ENCODE data around the gene PPIA. TPM values are rescaled to one million over a fixed set of nuclear protein-coding genes. Genes with fewer than 3 reads are reported as not detected.
A peak's percentile ranks its signal among the peaks of the same experiment; 100 is the strongest.
"Not testable (repeated sequence)": the region's sequence is repeated elsewhere in the genome, so short reads cannot be mapped to it uniquely, and the experiment has no call there.

The PPIA gene
- total and polyA plus RNA-seq, 5 donors from 2014 or later, result 670 to 4,426 (median 4,156) TPM

DNA sequence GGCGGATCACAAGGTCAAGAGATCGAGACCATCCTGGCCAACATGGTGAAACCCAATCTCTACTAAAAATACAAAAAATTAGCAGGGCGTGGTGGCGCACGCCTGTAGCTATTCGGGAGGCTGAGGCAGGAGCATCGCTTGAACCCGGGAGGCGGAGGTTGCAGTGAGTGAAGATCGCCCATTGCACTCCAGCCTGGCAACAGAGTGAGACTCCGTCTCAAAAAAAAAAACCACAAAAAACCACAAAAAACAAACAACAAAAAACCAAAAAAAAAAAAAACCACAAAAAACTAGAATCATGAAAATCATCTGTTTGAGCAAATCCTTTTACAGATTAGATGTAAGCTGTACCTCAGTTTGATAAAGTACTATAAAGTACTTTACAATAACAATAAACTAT, 49.9 kb downstream of the PPIA start:
- not testable (repeated sequence) for H3K27me3 Mint-ChIP-seq; H3K9me3 ChIP-seq (ENCODE audit: control insufficient read depth in 2 of 2, low read length in 2 of 2); H3K27me3 ChIP-seq (ENCODE audit: control insufficient read depth, insufficient read depth, low read length); H3K9me3 Mint-ChIP-seq; ATAC-seq (ENCODE audit: low read depth in 2 of 2)
- DNase-seq, result peak in 1 of 3 donors; percentile 41
- Mint-ChIP-seq H3K36me3 (peaks cover 11% of the 10 kb centered on the region), H3K4me1 (peaks cover 29 to 57% (median 43%) of the 10 kb centered on the region in 4 donors), H3K27ac (peak overlapping the region; percentile 97 to 98 (median 98)), H3K4me3 (peak overlapping the region; percentile 96 to 99 (median 97))
- Histone ChIP-seq H3K27ac (ENCODE audit: insufficient read depth, low read length, poor library complexity, severe bottlenecking) (peak overlapping the region; percentile 98), H3K36me3 (ENCODE audit: control insufficient read depth, insufficient read depth, low read length) (peaks cover 12% of the 10 kb centered on the region), H3K4me1 (ENCODE audit: control insufficient read depth, insufficient read depth, low read length, poor library complexity, severe bottlenecking) (peaks cover 32% of the 10 kb centered on the region), H3K4me3 (ENCODE audit: low read depth, low read length) (peak overlapping the region; percentile 91)

GRCh38 chr7:44846816-44847508, 50.5 kb downstream of the PPIA start:
- H3K9me3 Mint-ChIP-seq, result no peaks in the 10 kb centered on the region
- Histone ChIP-seq H3K9me3 (ENCODE audit: control insufficient read depth in 2 of 2, low read length in 2 of 2) (no peaks in the 10 kb centered on the region), H3K4me3 (ENCODE audit: low read depth, low read length) (peak overlapping the region; percentile 91), H3K27me3 (ENCODE audit: control insufficient read depth, insufficient read depth, low read length) (no peaks in the 10 kb centered on the region), H3K36me3 (ENCODE audit: control insufficient read depth, insufficient read depth, low read length) (peaks cover 8% of the 10 kb centered on the region), H3K4me1 (ENCODE audit: control insufficient read depth, insufficient read depth, low read length, poor library complexity, severe bottlenecking) (peaks cover 32% of the 10 kb centered on the region), H3K27ac (ENCODE audit: insufficient read depth, low read length, poor library complexity, severe bottlenecking) (peak overlapping the region; percentile 98)
- peaks cover 25 to 51% (median 38%) of the 10 kb centered on the region in 4 donors for H3K4me1 Mint-ChIP-seq
- peaks cover 6% of the 10 kb centered on the region for H3K27me3 Mint-ChIP-seq
- H3K36me3 Mint-ChIP-seq, result peaks cover 6% of the 10 kb centered on the region
- no peak for DNase-seq
- no peak for ATAC-seq (ENCODE audit: low read depth in 2 of 2)
- peak overlapping the region; percentile 96 to 99 (median 97) for H3K4me3 Mint-ChIP-seq
- peak overlapping the region; percentile 97 to 98 (median 98) for H3K27ac Mint-ChIP-seq

DNA sequence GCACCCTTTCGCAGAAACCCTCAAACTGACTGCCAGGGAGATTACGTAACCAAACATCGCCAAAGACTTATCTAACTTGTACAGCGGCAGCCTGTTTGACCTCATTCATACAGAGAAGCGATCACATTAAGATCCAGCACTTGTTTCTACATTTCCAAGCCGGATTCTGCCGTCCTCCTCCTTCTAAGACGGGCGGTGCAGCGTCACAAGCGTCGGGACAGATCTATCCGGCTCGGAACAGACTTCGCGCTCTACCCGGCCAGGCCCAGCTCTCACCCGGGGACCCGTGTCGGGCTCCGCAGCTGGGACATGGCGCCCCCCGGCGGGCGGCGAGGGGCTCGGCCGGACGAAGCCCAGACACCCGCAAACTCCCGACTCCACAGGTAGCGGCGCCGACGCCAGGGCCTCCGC, 51.0 kb downstream of the PPIA start:
- H3K9me3 Mint-ChIP-seq, result no peaks in the 10 kb centered on the region
- H3K4me3 Mint-ChIP-seq, result peak overlapping the region; percentile 96 to 99 (median 97)
- Histone ChIP-seq H3K9me3 (ENCODE audit: control insufficient read depth in 2 of 2, low read length in 2 of 2) (no peaks in the 10 kb centered on the region), H3K36me3 (ENCODE audit: control insufficient read depth, insufficient read depth, low read length) (peaks cover 2% of the 10 kb centered on the region), H3K27ac (ENCODE audit: insufficient read depth, low read length, poor library complexity, severe bottlenecking) (peak overlapping the region; percentile 98), H3K27me3 (ENCODE audit: control insufficient read depth, insufficient read depth, low read length) (no peaks in the 10 kb centered on the region), H3K4me1 (ENCODE audit: control insufficient read depth, insufficient read depth, low read length, poor library complexity, severe bottlenecking) (peaks cover 32% of the 10 kb centered on the region), H3K4me3 (ENCODE audit: low read depth, low read length) (peak overlapping the region; percentile 91)
- ATAC-seq (ENCODE audit: low read depth in 2 of 2), result peak; percentile 68 to 71
- H3K36me3 Mint-ChIP-seq, result peaks cover 2% of the 10 kb centered on the region
- peaks cover 6% of the 10 kb centered on the region for H3K27me3 Mint-ChIP-seq
- peak overlapping the region; percentile 97 to 98 (median 98) for H3K27ac Mint-ChIP-seq
- peaks cover 25 to 46% (median 34%) of the 10 kb centered on the region in 4 donors for H3K4me1 Mint-ChIP-seq
- peak; percentile 72 to 93 (median 92) for DNase-seq

- Histone ChIP-seq H3K36me3 (ENCODE audit: control insufficient read depth, insufficient read depth, low read length) (no peaks in the 10 kb centered on the region), H3K9me3 (ENCODE audit: control insufficient read depth in 2 of 2, low read length in 2 of 2) (no peaks in the 10 kb centered on the region), H3K4me1 (ENCODE audit: control insufficient read depth, insufficient read depth, low read length, poor library complexity, severe bottlenecking) (peaks cover 31% of the 10 kb centered on the region), H3K27ac (ENCODE audit: insufficient read depth, low read length, poor library complexity, severe bottlenecking) (peak within 1 kb of the TSS; percentile 98), H3K27me3 (ENCODE audit: control insufficient read depth, insufficient read depth, low read length) (no peaks in the 10 kb centered on the region), H3K4me3 (ENCODE audit: low read depth, low read length) (peak within 1 kb of the TSS; percentile 94)
- peaks cover 6% of the 10 kb centered on the region for H3K27me3 Mint-ChIP-seq
- H3K4me1 Mint-ChIP-seq, result peaks cover 25 to 42% (median 33%) of the 10 kb centered on the region in 4 donors
- peak within 1 kb of the TSS; percentile 97 to 99 (median 98) for H3K27ac Mint-ChIP-seq
- DNase-seq (peak; percentile 99 to 100 (median 100)), ATAC-seq (ENCODE audit: low read depth in 2 of 2) (peak; percentile 83)
- H3K9me3 Mint-ChIP-seq, result no peaks in the 10 kb centered on the region
- peak within 1 kb of the TSS; percentile 96 to 99 (median 97) for H3K4me3 Mint-ChIP-seq
- no peaks in the 10 kb centered on the region for H3K36me3 Mint-ChIP-seq
These were observed 51.6 kb downstream of the PPIA start, which contains the start of gene H2AZ2 for GRCh38 chr7:44847920-44848634. TSS of gene H2AZ2 (minus strand) at chr7:44848087. CDS start at chr7:44847971, 116 bp downstream.

DNA sequence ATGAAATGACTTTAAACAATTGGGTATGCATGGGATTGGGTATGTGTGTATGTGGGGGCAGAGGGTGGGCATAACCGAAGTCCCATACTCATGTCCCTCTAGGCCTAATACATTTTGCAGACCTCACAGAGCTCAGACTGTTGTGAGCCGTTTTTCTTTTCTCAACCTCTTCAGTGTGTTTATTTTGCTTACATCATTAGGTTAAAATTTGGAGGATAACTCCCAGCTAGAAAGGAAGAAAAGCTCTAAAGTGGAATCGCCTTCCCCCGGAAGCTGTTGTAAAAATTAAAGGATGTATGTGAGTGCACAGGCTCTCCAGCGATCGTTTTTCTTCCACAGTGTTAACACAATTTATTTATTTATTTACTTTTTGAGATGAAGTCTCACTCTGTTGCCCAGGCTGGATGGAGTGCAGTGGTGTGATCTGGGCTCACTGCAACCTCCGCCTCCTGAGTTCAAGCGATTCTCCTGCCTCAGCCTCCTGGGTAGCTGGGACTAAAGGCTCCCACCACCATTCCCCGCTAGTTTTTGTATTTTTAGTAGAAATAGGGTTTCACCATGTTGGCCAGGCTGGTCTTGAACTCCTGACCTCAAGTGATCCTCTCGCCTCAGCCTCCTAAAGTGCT, 52.9 kb downstream of the PPIA start:
- Mint-ChIP-seq H3K27ac (peak overlapping the region; percentile 62 to 98 (median 87)), H3K36me3 (no peaks in the 10 kb centered on the region), H3K27me3 (peaks cover 6% of the 10 kb centered on the region), H3K4me1 (peaks cover 19 to 36% (median 29%) of the 10 kb centered on the region in 4 donors), H3K9me3 (no peaks in the 10 kb centered on the region), H3K4me3 (peak overlapping the region; percentile 96 to 99 (median 96))
- Histone ChIP-seq H3K4me3 (ENCODE audit: low read depth, low read length) (no peak overlapping the region), H3K27ac (ENCODE audit: insufficient read depth, low read length, poor library complexity, severe bottlenecking) (no peak overlapping the region), H3K27me3 (ENCODE audit: control insufficient read depth, insufficient read depth, low read length) (no peaks in the 10 kb centered on the region), H3K36me3 (ENCODE audit: control insufficient read depth, insufficient read depth, low read length) (no peaks in the 10 kb centered on the region), H3K9me3 (ENCODE audit: control insufficient read depth in 2 of 2, low read length in 2 of 2) (no peaks in the 10 kb centered on the region), H3K4me1 (ENCODE audit: control insufficient read depth, insufficient read depth, low read length, poor library complexity, severe bottlenecking) (peaks cover 29% of the 10 kb centered on the region)
- DNase-seq (no peak), ATAC-seq (ENCODE audit: low read depth in 2 of 2) (no peak)

DNA sequence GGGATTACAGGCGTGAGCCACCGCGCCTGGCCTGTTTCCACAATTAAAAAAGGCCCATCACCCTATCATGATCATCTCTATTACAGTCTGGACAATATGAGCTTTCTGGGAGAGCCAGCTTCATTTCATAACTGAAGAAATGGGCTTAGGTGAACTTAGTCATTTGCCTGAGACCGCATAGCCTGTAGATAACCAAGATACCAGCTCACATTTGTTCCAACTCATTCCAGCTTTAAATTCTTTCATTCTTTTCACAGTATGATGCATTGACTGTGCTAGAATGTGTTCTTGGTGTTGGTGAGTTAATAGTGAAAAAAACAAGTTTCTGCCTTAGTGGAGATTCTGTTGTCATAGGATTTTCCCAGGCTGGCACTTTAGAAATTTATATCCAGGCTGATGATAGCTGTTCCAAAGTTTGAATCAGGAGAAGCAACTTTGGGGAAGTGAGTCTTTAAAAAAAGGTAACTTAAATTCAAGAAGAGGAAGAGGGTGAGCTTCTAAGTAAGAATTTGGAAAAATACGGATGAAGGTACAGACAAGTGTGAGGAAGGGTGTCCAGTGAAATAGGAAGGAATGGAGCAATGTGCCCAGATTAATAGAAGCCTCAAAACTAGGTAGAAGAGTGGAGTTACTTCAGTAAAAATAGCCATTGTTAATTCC, 53.5 kb downstream of the PPIA start:
- H3K36me3 Mint-ChIP-seq, result no peaks in the 10 kb centered on the region
- no peaks in the 10 kb centered on the region for H3K9me3 ChIP-seq (ENCODE audit: control insufficient read depth in 2 of 2, low read length in 2 of 2)
- no peaks in the 10 kb centered on the region for H3K36me3 ChIP-seq (ENCODE audit: control insufficient read depth, insufficient read depth, low read length)
- H3K27ac Mint-ChIP-seq, result peak overlapping the region; percentile 59 to 75 (median 62)
- no peak overlapping the region for H3K4me3 ChIP-seq (ENCODE audit: low read depth, low read length)
- peaks cover 6% of the 10 kb centered on the region for H3K27me3 Mint-ChIP-seq
- H3K4me1 Mint-ChIP-seq, result peaks cover 14 to 30% (median 25%) of the 10 kb centered on the region in 4 donors
- no peak for ATAC-seq (ENCODE audit: low read depth in 2 of 2)
- no peak for DNase-seq
- H3K27ac ChIP-seq (ENCODE audit: insufficient read depth, low read length, poor library complexity, severe bottlenecking), result no peak overlapping the region
- H3K4me1 ChIP-seq (ENCODE audit: control insufficient read depth, insufficient read depth, low read length, poor library complexity, severe bottlenecking), result peaks cover 25% of the 10 kb centered on the region
- no peaks in the 10 kb centered on the region for H3K9me3 Mint-ChIP-seq
- peak overlapping the region; percentile 62 to 99 (median 96) for H3K4me3 Mint-ChIP-seq
- no peaks in the 10 kb centered on the region for H3K27me3 ChIP-seq (ENCODE audit: control insufficient read depth, insufficient read depth, low read length)

DNA sequence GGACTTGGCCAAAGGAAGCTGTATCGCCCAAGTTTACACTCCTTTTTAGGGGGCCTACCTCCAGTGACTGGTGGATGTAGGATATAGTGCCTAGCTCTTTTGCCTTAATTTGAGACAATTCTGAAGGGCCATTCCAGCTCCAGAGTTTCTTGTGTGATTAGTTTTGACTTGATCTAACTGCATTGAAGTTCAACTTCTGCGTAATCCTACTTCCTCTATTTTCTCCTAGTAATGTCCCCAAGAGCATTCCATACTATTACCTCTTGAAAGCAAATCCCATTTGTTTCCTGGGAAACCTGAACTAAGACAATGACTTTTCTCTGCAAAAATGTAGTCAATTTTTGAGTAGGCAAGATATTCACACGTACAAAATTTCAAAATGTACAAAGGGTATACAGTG, 56.1 kb downstream of the PPIA start:
- Histone ChIP-seq H3K27me3 (ENCODE audit: control insufficient read depth, insufficient read depth, low read length) (no peaks in the 10 kb centered on the region), H3K27ac (ENCODE audit: insufficient read depth, low read length, poor library complexity, severe bottlenecking) (no peak overlapping the region), H3K4me3 (ENCODE audit: low read depth, low read length) (no peak overlapping the region), H3K9me3 (ENCODE audit: control insufficient read depth in 2 of 2, low read length in 2 of 2) (no peaks in the 10 kb centered on the region), H3K4me1 (ENCODE audit: control insufficient read depth, insufficient read depth, low read length, poor library complexity, severe bottlenecking) (peaks cover 7% of the 10 kb centered on the region), H3K36me3 (ENCODE audit: control insufficient read depth, insufficient read depth, low read length) (no peaks in the 10 kb centered on the region)
- Mint-ChIP-seq H3K27ac (no peak overlapping the region), H3K9me3 (no peaks in the 10 kb centered on the region), H3K4me1 (peaks cover 2 to 17% (median 12%) of the 10 kb centered on the region in 4 donors), H3K27me3 (peaks cover 6% of the 10 kb centered on the region), H3K4me3 (peak overlapping the region in 1 of 4 donors; percentile 42), H3K36me3 (no peaks in the 10 kb centered on the region)
- DNase-seq, result no peak
- no peak for ATAC-seq (ENCODE audit: low read depth in 2 of 2)
